ENCODE results near the gene DRAXIN.

The DRAXIN gene, protein sequence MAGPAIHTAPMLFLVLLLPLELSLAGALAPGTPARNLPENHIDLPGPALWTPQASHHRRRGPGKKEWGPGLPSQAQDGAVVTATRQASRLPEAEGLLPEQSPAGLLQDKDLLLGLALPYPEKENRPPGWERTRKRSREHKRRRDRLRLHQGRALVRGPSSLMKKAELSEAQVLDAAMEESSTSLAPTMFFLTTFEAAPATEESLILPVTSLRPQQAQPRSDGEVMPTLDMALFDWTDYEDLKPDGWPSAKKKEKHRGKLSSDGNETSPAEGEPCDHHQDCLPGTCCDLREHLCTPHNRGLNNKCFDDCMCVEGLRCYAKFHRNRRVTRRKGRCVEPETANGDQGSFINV

DNA sequence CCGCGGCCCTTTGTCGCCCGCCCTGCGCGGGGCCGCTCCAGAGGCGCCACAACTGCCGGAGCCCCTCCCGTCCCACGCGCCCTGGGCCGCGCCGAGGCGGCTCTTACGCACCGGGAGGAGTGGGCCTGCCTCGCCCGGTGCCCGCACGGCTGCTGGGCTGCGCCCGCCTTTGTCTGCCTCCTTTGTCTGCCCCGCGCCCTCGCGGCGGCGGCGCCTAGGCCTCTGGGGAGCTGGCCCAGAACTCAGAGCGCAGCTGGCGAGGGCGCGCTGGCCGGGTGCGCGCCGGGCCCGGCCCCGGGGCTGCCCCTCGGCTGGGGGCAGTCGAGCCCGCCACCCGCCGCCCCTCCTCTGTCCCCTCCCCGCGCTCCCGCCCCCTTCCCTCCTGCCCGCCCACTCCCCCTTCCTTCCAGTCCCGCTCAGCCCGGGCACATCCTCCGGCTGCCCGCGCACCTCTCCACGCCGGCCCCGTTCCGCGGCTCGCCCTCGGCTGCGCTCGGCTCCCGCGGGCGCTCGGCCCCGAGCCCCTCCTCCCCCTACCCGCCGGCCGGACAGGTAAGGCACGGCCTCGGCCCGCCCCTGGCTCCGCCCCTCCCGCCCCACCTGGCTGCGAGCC, at the start of gene DRAXIN:
Gene DRAXIN, plus strand, starts transcription at position 409 of the 613 bp plus-strand sequence. CDS start 14,549 bp downstream, outside the sequence.
- DNase-seq (ENCODE audit: low read depth in 2 of 2, low spot score in 1 of 2): no peak

DNA sequence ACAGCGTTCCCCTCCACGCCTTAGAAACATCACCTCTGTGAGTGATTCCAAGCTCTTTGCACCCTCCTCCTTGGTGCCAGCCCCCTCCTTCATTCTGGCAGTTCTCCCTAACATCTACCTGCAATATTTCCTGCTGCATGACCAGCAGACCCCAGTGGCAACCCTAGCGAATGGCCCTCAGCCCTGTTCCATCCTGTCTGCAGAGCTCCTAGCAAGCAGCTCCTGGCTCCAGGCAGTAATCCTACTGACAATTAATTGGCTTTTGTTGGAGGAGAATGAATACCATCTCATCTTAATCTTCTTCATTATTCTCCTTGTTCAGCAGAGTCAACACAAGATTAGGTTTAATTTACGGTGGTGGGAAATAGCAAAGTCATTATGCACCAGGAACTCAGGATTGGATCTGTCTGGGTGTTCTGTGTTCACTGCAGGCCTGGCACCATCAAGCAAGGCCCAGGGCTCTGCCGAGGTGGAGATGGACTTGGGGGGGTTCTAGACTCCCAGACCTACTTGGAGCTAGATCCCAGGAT, 49.7 kb upstream of the DRAXIN start:
- DNase-seq (ENCODE audit: low read depth in 2 of 2, low spot score in 1 of 2): no peak

DNA sequence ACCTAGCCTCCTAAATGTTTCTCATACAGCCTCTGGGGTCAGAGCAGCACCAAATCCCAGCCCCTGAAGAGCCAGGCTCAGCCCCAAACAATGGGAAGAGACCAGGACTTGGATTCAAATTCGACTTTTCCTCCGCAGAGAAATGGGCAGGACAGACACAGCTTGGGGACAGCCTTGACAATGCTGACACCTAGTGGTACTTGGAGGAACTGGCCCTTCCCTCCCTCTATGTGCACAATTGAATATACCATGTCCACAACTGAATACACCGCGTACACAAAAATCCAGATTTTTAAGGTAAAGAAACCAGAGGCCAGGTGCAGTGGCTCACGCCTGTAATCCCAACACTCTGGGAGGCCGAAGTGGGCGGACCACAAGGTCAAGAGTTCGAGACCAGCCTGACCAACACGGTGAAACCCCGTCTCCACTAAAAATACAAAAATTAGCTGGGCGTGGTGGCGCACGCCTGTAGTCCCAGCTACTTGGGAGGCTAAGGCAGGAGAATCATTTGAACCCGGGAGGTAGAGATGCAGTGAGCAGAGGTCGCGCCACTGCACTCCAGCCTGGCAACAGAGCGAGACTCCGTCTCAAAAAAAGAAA, 49.0 kb upstream of the DRAXIN start:
- peak in 1 of 2 donors; percentile 42 for DNase-seq (ENCODE audit: low read depth in 2 of 2, low spot score in 1 of 2)

DNA sequence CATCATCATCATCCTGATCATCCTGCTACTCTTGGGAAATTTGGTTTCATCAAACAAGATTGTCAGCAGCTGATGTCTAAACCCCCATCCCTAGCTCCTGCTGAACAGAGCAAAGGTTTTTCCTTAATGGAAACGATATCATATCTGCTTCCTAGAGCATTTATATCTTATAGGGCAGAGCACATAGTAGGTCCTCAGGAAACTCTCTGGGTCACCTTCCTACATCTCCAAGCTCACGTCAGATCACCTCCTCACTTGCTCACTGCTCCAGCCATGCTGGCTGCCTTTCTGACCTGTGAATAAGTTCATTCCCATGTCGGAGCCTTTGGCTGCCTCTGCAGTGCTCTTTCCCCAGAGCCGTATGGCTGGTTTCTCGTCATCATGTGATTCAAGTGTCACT, 47.7 kb upstream of the DRAXIN start:
- DNase-seq (ENCODE audit: low read depth in 2 of 2, low spot score in 1 of 2): no peak

DNA sequence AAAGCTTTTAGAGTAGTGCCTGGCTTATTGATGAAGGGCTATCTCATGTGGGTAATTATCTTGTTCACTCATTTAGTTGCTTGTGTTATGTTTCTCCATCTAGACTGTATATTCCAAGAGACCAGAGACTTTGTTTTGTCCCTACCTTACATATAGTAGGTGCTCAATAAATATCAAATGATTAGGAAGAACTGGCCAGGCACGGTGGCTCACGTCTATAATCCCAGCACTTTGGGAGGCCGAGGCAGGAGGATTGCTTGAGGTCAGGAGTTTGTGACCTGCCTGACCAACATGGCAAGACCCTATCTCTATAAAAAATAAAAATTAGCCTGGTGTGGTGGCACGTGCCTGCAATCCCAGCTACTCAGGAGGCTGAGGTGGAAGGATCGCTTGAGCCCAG, 46.2 kb upstream of the DRAXIN start:
- no peak for DNase-seq (ENCODE audit: low read depth in 2 of 2, low spot score in 1 of 2)

DNA sequence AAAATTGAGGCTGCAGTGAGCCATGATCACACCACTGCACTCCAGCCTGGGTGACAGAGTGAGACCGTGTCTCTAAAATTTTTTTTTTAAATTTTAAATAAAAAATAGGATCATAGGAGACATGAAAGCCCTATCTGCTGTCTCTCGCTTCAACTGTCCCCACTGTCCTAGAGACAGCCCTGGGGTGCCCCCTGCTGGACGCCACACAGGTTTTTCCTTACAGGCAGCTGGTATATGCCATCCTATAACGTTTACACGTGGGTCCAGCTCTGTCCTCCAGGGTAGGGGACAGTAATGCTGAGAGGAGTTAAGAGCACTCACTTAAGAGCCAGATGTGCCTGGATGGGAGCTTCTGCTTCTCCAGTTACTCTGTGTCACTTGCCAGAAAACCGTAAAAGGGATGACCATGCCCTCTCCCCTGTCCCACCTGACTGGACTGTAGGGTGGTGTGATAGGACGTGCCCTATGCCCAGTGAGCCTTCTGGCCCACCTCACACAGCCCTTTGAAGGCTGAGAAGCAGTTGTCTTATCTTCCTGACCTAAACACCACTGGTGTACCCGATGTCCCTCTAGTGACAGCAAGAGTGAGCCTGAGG, 45.7 kb upstream of the DRAXIN start:
- DNase-seq (ENCODE audit: low read depth in 2 of 2, low spot score in 1 of 2): peak; percentile 41 to 65

DNA sequence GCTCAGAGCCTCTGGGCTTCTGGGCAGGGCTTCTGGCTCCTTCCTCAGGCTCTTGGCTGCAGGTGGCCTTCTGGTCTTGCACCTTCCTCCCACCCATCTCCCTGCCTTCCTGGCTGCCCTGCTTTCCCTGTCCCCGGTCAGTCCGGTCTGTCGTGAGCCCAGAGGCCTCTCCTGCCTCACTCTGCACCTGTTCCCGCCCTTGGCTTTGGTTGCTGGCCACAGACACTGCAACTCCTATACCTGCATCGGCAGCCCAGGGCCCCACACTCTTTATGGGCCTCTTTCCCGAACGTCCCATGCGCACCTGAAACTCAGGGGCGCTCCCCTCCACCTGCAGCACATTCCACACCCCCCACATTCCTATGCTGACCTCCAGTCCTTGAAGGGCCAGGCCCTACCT, 45.2 kb upstream of the DRAXIN start:
- no peak for DNase-seq (ENCODE audit: low read depth in 2 of 2, low spot score in 1 of 2)

DNA sequence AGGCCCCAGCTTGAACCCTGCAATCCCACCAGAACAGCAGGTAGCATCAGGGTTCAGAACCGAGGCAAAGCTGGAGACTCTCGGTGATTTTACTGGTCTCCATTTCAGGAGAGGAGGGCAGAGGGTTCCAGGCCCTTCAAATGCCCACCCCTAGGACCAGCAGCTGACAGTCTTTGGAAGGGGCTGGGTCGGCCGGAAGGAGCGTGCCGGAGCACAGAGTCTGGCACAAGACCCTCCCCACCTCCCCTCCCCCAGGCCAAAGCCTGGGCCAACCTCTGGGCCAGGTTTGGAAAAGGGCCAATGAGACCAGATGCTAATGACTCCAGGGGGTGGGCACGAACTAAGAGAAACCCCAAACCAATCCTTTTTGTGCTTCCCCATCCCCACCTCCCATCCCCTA, 44.2 kb upstream of the DRAXIN start:
- no peak for DNase-seq (ENCODE audit: low read depth in 2 of 2, low spot score in 1 of 2)

DNA sequence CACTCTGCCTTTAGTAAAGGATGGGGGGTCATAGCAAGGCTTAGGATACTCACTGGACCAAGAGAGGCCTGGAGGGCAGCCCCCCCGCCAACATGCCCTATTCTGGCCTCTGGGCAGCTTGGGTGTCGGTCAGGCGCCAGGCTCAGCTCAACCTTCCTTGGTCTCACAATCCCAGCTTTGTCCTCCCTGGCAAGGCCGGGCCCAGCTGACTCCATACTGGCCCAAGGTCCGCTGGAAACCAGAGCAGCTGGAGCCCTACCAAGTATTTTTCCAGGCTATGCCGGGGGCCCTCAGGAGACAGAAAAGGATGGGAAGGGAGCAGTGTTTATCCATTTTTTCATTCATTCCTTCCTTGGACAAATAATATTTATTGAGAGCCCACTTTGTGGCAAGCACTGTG, 43.5 kb upstream of the DRAXIN start:
- DNase-seq (ENCODE audit: low read depth in 2 of 2, low spot score in 1 of 2): no peak

DNA sequence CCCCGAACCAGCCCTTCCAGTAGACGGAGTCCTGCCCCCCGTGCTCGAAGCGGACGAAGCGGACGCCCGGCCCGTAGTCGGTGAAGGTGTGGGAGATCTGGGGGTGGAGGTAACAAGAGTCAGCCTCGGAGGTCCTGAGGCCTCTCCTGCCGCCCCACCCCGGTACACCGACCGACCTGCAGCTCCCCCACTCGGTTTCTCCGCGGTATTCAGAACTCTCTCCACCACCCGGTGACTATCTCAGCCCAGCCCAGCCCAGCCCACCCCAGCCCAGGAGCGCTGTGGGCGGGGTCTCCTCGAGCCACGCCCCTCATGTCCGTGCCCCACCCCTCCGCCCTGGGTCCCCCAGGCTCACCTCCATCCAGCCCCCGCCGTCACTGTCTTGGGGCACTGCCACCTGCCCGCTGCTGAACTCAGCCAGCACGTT, 42.8 kb upstream of the DRAXIN start:
- no peak for DNase-seq (ENCODE audit: low read depth in 2 of 2, low spot score in 1 of 2)

DNA sequence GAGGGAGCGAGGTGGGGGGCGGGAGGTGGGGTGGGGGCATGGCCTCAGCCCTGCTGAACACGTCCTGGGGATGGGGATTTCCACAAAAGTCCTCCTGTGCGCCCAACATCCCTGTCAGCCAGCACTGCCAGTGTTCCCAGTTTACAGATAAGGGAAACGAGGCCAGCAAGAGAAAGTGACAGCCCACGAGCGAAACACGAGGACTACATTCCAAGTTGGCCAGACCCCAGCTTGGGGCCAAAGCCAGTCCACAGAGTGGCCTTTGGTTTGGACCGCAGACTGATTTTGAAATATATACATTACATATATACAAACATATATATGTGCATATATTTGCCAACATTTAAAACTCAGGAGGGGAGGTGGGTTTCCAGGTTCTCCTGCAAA, 42.3 kb upstream of the DRAXIN start:
- no peak for DNase-seq (ENCODE audit: low read depth in 2 of 2, low spot score in 1 of 2)

DNA sequence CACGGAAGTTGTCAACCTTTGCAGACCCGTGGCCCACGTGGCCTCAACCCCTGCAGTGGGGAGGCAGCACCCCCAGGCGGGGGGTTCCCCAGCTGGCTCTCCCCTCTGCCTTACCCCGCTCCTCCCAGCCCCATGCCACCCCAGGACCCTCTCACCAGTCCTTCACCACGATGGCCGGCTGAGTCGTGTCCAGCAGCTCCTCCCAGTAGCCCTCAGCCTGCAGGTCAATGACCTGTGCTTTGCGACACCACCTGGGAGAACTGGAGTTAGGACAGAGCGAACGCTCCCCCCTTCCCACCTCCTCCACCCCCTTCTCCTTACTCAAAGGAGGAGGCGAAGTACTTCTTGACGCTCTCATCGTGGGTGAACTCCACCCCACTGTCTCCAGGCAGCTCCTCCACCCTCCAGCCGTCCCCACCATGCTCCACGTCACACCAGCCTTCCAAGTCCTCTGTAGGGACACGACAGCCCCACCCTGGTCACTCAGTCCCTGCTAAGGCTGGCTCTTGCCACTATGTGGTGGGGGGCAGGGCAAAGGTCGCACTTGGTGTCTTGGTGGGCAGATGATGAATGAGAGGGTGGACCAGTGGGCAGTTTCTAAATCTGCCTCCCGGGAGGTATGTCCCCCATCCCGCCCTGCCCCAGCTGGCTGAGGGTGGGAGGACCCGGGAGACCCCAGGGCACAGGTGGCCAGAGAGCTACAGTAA, 41.7 kb upstream of the DRAXIN start:
- no peak for DNase-seq (ENCODE audit: low read depth in 2 of 2, low spot score in 1 of 2)

DNA sequence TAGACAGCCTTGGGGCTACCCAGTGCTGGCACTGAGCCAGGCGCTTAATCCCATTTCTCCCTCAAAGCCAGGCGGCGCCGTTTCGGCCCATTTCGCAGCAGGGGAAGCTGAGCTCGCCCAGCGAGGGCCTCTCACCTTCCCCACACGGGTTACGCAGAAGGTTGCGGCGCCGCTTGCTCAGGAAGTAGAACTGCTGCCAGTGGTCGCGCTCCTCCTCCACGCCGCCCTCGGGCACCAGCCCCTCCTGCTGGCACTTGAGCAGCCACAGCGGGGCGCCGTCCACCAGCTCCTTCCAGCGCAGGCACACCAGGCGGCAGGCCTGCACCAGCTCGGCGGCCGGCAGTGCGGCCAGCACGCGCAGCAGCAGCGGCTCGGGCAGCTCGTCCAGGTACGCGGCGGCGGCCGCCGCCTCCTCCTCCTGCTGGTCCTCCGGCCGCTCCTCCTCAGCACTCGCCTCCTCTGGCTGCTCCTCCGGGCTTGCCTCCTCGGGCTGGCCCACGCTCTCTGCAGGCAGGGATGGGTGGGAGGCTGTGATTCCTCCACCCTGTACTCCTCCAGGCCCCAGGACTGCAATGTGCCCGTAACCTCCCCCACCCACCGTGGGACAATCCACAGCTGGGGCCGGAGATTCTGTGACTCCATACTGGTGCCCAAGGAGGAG, 41.0 kb upstream of the DRAXIN start:
- DNase-seq (ENCODE audit: low read depth in 2 of 2, low spot score in 1 of 2): peak; percentile 57 to 64

DNA sequence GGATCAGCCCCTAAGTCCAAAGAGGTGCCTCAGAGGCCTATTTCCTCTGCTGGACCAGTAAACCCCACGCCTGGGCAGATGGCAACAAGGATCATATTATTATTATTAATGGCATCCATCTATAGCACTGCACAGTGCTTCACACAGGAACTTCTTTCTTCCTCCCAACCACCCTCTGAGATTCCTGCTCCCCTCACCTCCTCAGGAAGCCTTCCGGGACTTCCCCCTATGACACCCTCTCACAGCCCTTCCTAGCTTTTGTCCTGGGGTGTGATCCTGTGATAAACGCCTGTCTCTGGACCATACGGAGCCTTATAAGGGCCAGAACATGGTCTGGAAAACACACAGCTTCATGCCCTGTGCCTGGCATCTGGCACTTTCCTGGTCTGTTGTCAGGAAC, 40.5 kb upstream of the DRAXIN start:
- no peak for DNase-seq (ENCODE audit: low read depth in 2 of 2, low spot score in 1 of 2)

DNA sequence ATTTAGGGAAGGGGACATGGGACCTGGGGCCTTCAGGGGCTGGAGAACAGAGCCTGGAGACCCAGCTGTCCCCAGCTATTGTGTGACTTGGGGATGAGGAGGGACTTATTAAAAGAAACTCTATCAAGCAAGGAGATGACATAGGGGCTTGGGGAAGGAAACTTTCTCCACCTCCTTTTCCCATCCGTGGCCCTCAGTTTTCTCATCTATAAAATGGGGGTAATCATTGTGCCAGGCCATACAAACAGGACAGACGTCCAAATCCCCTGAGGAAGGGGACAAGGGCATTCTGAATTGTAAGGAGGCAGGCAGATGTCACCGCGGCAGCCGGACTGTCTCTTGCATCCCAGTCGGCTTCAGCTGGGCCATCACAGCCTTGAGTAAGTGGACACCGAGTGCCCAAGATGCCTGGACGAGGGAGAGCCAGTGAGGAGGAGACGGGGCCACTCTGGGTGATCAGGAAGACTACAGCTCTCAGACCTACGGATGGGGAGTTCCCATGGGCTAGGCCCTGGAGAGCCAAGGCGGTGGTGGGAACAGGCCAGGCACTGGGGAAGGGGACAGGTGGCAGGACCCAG, 39.2 kb upstream of the DRAXIN start:
- DNase-seq (ENCODE audit: low read depth in 2 of 2, low spot score in 1 of 2): no peak

DNA sequence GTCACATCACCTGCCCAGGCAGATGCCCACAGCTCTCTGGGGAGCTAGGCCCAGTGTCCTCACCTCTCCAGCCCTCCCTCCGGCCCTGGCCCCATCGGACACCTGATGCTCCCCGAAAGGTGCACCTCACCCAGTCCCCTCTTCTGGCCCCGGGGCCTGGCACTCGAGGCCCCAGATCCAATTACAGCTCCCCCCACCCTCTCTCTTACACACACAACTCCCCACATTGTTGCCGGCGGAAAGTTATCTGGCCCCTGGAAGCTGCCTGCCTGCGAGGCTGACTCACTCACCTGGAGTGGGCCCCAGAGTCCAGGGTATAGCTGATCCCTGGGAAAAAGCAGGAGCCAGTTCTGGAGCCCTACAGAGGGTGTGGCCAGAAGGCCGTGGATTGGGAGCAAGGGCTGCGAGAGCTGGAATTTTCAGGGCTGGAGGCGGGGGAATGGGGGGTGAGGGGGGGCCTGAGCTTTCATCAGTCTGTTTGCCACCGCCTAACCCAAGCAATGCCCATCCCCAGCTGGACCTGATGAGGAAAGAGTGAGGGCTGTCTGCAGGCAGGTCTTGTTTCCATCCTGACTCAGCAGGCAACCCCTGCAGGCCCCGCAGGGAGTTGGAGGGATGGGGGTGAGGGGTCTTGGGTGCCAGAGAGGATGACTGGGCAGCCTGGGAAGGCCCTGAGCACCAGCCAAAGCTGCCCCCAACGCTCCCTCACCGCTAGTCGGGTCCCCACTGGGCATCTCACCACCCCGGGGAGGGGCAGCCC, 38.2 kb upstream of the DRAXIN start:
- no peak for DNase-seq (ENCODE audit: low read depth in 2 of 2, low spot score in 1 of 2)

DNA sequence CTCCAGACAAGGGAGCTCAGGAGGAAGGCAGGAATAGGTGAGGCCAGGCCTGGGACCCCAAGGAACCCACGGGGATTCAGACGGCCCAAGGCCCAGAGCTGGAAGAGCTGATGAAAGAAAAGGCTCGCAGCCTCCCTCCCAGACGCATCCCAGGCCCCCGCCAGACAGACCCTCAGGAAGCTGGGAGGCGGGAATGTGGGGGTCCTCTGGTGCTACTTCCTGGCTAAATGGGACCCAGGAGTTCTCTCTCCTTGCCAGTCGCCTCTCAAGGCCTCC, 37.7 kb upstream of the DRAXIN start:
- no peak for DNase-seq (ENCODE audit: low read depth in 2 of 2, low spot score in 1 of 2)

DNA sequence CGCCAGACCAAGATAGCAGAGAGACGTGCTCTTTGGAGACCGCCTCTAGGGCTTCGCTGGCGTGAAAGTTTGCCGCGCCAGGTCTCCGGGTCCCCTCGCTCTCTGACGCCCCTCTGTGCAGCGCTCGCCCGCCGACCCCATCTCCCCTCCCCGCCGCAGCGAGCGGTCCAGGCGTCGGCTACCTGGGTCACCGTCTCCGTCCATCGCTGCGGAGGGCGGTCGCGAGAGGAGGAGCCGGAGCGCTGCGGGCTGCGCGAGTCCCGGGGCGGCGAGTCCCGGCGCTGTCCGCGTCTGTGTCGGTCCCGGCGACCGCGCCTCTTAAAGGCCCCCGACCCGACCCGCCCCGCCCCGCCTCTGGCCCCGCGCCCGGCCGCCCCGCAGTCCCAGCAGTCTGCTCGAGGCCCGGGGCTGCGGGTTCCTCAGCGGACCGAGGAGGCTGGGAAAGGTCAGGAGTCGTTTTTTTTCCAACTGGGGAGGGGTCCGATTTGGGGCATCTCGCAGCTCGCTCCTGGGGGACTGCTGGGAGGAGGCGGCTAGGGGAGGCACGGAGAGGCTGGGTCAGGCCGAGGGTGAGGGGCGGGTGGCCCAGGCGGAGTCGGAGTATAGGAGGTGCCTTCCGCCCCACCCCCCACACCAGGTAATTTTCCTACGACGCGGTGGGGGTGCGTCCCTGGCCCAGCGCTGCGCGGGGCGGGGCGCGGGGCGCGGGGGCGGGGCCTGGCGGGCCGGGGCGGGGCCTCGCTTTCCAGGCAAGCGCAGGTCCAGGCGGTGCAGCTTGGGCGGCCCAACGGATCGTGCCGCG, 37.2 kb upstream of the DRAXIN start, which contains the start of the genes FBXO2 and FBXO44:
Gene FBXO2, minus strand, starts transcription at position 293 of the 802 bp plus-strand sequence. Its CDS starts 89 bp downstream, at position 204.
Gene FBXO44, plus strand, starts transcription at position 741 of the 802 bp plus-strand sequence. CDS start 959 bp downstream, outside the sequence.
- peak; percentile 42 for DNase-seq (ENCODE audit: low read depth in 2 of 2, low spot score in 1 of 2)

All from stimulated activated CD8-positive, alpha-beta memory T cell treated with anti-CD3 and anti-CD28 coated beads, Interleukin-4, amount 100 ng/mL, for 1 hour (primary cell).